Heart right ventricle (tissue), 16 donors: ENCODE data around the gene CHRDL1. TPM values are rescaled to one million over a fixed set of nuclear protein-coding genes. Genes with fewer than 3 reads are reported as not detected.

Experiments
- ATAC-seq, 8 donors: fragments of 200-7000 bp; cut with Tn5 transposase; one replicate each; pipeline ENCODE4 v1.9.1; 2020; ENCODE audit warnings: mild to moderate bottlenecking in 8 of 8, moderate library complexity in 8 of 8, moderate number of reproducible peaks in 1 of 8
- DNase-seq, 2 donors: peaks; one replicate each; pipeline ENCODE4 v3.0.0-alpha.2; 2020
- H3K27ac ChIP-seq, 10 donors: fragments of 200-600 bp; sonication (generic) in 2 of 10; one replicate each; pipeline versions ENCODE4 v1.5.0 to v1.8.0; 2020 to 2022; ENCODE audit warnings: mild to moderate bottlenecking in 3 of 10
- H3K27me3 ChIP-seq, 7 donors: fragments of 200-600 bp; one replicate each; pipeline ENCODE4 v1.8.0; 2021 to 2022; ENCODE audit warnings: mild to moderate bottlenecking in 2 of 7
- H3K36me3 ChIP-seq, 9 donors: fragments of 200-600 bp; sonication (generic) in 1 of 9; one replicate each; pipeline versions ENCODE4 v1.5.0 to v1.8.0; 2020 to 2022; ENCODE audit warnings: mild to moderate bottlenecking in 2 of 9
- H3K4me1 ChIP-seq, 9 donors: fragments of 200-600 bp; sonication (generic) in 1 of 9; one replicate each; pipeline versions ENCODE4 v1.5.0 to v1.8.0; 2020 to 2022; ENCODE audit warnings: mild to moderate bottlenecking in 4 of 9
- H3K4me3 ChIP-seq, 10 donors: fragments of 200-600 bp; sonication (generic) in 2 of 10; one replicate each; pipeline versions ENCODE4 v1.5.0 to v1.8.0; 2020 to 2022; ENCODE audit warnings: mild to moderate bottlenecking in 7 of 10, moderate library complexity in 2 of 10
- H3K9me3 ChIP-seq, 11 donors: fragments of 200-600 bp in 10 of 11; sonication (generic) in 2 of 11; one replicate each; pipeline versions ENCODE4 v1.5.0 to v1.8.0; 2013 to 2022; ENCODE audit warnings: mild to moderate bottlenecking in 2 of 11, control low read depth in 1 of 11, moderate library complexity in 1 of 11
- WGBS, 2 donors: extraction: QIAGEN DNeasy Blood & Tissue Kit; methylation state at CpG; one replicate each; pipeline ENCODE4 v1.1.7; 2013; ENCODE audit warnings: inconsistent platforms in 1 of 2; 5-methylcytosine and 5-hydroxymethylcytosine counted together
- intact Hi-C, 10 donors: fragments of 100-400 bp; cut with DNase I; formaldehyde crosslinking; loops; one replicate each; pipeline versions ENCODE4 v1.11.1 to v1.14.2; 2022
- polyA plus RNA-seq, 2 donors: library from polyadenylated mRNA; stranded (reverse); fragments of 200-250 nt; gene quantifications; one replicate each; pipeline ENCODE4 v1.2.3, GENCODE V29; 2013
- total RNA-seq, 10 donors: library from RNA; stranded (reverse); fragmentation: NEBNext Ultra II Directional in 3 of 10; extraction: Animal tissue kit (Norgen Biotek cat#: 25700) in 3 of 10; gene quantifications; one replicate each; pipeline versions ENCODE4 v1.2.1 to v1.2.4, GENCODE V29; 2021 to 2023
- TF ChIP-seq, protein P1 (sequence below), 9 donors: fragments of 200-600 bp; sonication (generic) in 2 of 9; IDR thresholded peaks; one replicate each; pipeline versions ENCODE4 v1.5.0 to v1.8.0; 2021 to 2022; ENCODE audit warnings: antibody characterized with exemption in 9 of 9, mild to moderate bottlenecking in 5 of 9, moderate library complexity in 1 of 9
- donor health status: Arrhythmogenic right ventricular cardiomyopathy.
- donor health status: ischemic (EF 13 %, LVEDD 7.1; RV severe dilation, severe dysfunction).
- donor health status: healthy with polysubstance abuse.
- donor health status: DM: no; HTN: yes; CAD: no.
- donor health status: DM: no; HTN: no; CAD: no.
- donor health status: ischemic (EF 25% LVEDD 6.9; RV normal size, moderate dysfunction).
- donor health status: ischemic (EF 25% LVEDD 5.7; RV mildly dilated, moderate dysfunction).
- donor health status: healthy.
- donor health status: DM: yes; HTN: yes; CAD: no.
- donor health status: Ischemic cardiomyopathy.
- donor health status: ischemic (EF 35%, LVEDD 5.7; RV mildly dilated, moderate dysfunction).
- donor health status: nonischemic (EF 11% LVEDD 7.7; RV severe dilation, severe dysfunction).
- donor health status: DM: yes; HTN: yes; CAD: no.
- donor health status: PGD.
- donor health status: ischemic (EF 29% LVEDD 5.4; RV normal size, mild dysfunction).
- donor health status: nonischemic (EF 23%, LVEDD 6.1; RV moderate dilation, normal function).

Gene CHRDL1
- total and polyA plus RNA-seq, 12 donors, result 0.71 to 9.0 (median 2.6) TPM

DNA sequence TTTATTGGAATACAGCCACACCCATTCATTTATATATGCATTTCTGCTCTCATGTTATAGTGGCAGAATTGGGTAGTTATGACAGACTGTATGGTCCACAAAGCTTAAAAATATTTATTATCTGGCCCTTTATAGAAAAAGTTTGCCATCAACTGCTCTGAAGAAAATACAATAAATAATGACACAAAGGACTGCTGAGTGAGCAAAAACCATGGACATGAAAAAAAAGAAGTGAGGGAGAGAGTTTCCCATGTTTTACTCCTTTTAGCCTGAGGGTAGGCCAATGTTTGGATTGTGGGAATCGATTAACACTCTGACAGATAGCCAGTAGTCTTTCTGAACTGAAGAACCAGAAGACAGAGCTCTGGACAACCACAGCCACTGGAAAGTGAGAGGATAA lies 149.2 kb downstream of the CHRDL1 start:
- H3K4me1 ChIP-seq, result no peaks in the 10 kb centered on the region
- WGBS, 2 donors, result 63 to 86% methylated on average over 1 of the region's 1 CpG
- no peaks in the 10 kb centered on the region for H3K36me3 ChIP-seq
- intact Hi-C loops, result no loop called here
- no peak overlapping the region for H3K27ac ChIP-seq
- no peak for ATAC-seq
- TF ChIP-seq, protein P1, sequence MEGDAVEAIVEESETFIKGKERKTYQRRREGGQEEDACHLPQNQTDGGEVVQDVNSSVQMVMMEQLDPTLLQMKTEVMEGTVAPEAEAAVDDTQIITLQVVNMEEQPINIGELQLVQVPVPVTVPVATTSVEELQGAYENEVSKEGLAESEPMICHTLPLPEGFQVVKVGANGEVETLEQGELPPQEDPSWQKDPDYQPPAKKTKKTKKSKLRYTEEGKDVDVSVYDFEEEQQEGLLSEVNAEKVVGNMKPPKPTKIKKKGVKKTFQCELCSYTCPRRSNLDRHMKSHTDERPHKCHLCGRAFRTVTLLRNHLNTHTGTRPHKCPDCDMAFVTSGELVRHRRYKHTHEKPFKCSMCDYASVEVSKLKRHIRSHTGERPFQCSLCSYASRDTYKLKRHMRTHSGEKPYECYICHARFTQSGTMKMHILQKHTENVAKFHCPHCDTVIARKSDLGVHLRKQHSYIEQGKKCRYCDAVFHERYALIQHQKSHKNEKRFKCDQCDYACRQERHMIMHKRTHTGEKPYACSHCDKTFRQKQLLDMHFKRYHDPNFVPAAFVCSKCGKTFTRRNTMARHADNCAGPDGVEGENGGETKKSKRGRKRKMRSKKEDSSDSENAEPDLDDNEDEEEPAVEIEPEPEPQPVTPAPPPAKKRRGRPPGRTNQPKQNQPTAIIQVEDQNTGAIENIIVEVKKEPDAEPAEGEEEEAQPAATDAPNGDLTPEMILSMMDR (IDR thresholded peaks at IDR 0.05), result no peak
- peaks cover 0 to 7% (median 0%) of the 10 kb centered on the region in 7 donors for H3K27me3 ChIP-seq
- H3K9me3 ChIP-seq, result peaks cover 0 to 15% (median 0%) of the 10 kb centered on the region in 11 donors
- H3K4me3 ChIP-seq, result no peak overlapping the region
- DNase-seq, result no peak
